ENCODE data around the gene AVPR1A. TPM values are rescaled to one million over a fixed set of nuclear protein-coding genes. Genes with fewer than 3 reads are reported as not detected.

AVPR1A gene
- total RNA-seq, 1 donor from 2014 or later = 0.05 TPM

DNA sequence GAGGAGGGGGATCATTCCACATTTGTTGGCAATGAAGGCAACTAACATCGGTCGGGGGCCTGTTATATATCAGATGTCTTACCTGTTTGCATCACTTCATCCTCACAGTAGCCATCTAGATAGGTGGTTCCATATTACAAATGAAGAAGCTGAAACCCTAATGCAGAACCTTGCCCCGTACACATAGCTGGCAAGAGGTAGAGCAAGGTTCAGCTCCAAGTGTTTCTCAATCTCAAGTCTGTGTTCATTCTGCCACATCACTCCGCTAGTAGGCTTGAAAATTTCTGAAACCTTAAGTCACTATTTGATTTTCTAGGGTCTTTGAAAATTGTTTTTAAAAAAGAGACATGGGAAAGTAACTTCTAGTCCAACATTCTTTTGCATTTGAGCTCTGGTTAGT, 17.0 kb downstream of the AVPR1A start:
- DNase-seq (ENCODE audit: low read depth) = no peak
- Mint-ChIP-seq H3K36me3 (ENCODE audit: low read depth, unreplicated experiment) (no peaks in the 10 kb centered on the region), H3K27ac (ENCODE audit: unreplicated experiment) (no peak overlapping the region), H3K27me3 (ENCODE audit: low read depth, unreplicated experiment) (peaks cover 8% of the 10 kb centered on the region), H3K4me3 (ENCODE audit: unreplicated experiment) (no peak overlapping the region), H3K9me3 (ENCODE audit: unreplicated experiment) (no peaks in the 10 kb centered on the region), H3K4me1 (ENCODE audit: low read depth, unreplicated experiment) (no peaks in the 10 kb centered on the region)
- no peak overlapping the region for H3K4me2 ChIP-seq (ENCODE audit: low read length)
- no peaks in the 10 kb centered on the region for H3K4me1 ChIP-seq (ENCODE audit: insufficient read depth, low read length)
- no peak for FAIRE-seq
- no peaks in the 10 kb centered on the region for H3K36me3 ChIP-seq (ENCODE audit: insufficient read depth, low read length)
- no peaks in the 10 kb centered on the region for H4K20me1 ChIP-seq (ENCODE audit: insufficient read depth, low read length)
- H2AFZ ChIP-seq (ENCODE audit: low read depth, low read length) = no peak overlapping the region
- no peak overlapping the region for H3K27ac ChIP-seq (ENCODE audit: low read depth, low read length)
- TF ChIP-seq EZH2 (IDR thresholded peaks at IDR 0.05; ENCODE audit: insufficient read depth, low read length) (no peak), CTCF (IDR thresholded peaks at IDR 0.05; ENCODE audit: insufficient read depth, low read depth, low read length) (no peak)
- H3K27me3 ChIP-seq (ENCODE audit: insufficient read depth, low read length) = no peaks in the 10 kb centered on the region
- no peaks in the 10 kb centered on the region for H3K79me2 ChIP-seq (ENCODE audit: insufficient read depth, low read length)
- no peak overlapping the region for H3K4me3 ChIP-seq (ENCODE audit: insufficient read depth, low read depth, low read length)
- H3K9ac ChIP-seq (ENCODE audit: low read length) = no peak overlapping the region
- H3K9me3 ChIP-seq (ENCODE audit: insufficient read depth, low read depth, low read length) = no peaks in the 10 kb centered on the region

- TF ChIP-seq EZH2 (IDR thresholded peaks at IDR 0.05; ENCODE audit: insufficient read depth, low read length) = no peak
- DNase-seq (ENCODE audit: low read depth) (no peak), FAIRE-seq (no peak)
- Mint-ChIP-seq H3K27ac (ENCODE audit: unreplicated experiment) (no peak overlapping the region), H3K4me3 (ENCODE audit: unreplicated experiment) (no peak overlapping the region), H3K4me1 (ENCODE audit: low read depth, unreplicated experiment) (no peaks in the 10 kb centered on the region), H3K27me3 (ENCODE audit: low read depth, unreplicated experiment) (peaks cover 8% of the 10 kb centered on the region), H3K36me3 (ENCODE audit: low read depth, unreplicated experiment) (no peaks in the 10 kb centered on the region), H3K9me3 (ENCODE audit: unreplicated experiment) (no peaks in the 10 kb centered on the region)
- H3K9me3 ChIP-seq (ENCODE audit: insufficient read depth, low read depth, low read length) = no peaks in the 10 kb centered on the region
- no peaks in the 10 kb centered on the region for H3K79me2 ChIP-seq (ENCODE audit: insufficient read depth, low read length)
- H2AFZ ChIP-seq (ENCODE audit: low read depth, low read length) = no peak overlapping the region
- no peaks in the 10 kb centered on the region for H3K4me1 ChIP-seq (ENCODE audit: insufficient read depth, low read length)
- no peak overlapping the region for H3K27ac ChIP-seq (ENCODE audit: low read depth, low read length)
- H3K27me3 ChIP-seq (ENCODE audit: insufficient read depth, low read length) = no peaks in the 10 kb centered on the region
- H4K20me1 ChIP-seq (ENCODE audit: insufficient read depth, low read length) = no peaks in the 10 kb centered on the region
- H3K9ac ChIP-seq (ENCODE audit: low read length) = no peak overlapping the region
- H3K36me3 ChIP-seq (ENCODE audit: insufficient read depth, low read length) = no peaks in the 10 kb centered on the region
- H3K4me2 ChIP-seq (ENCODE audit: low read length) = no peak overlapping the region
- no peak overlapping the region for H3K4me3 ChIP-seq (ENCODE audit: insufficient read depth, low read depth, low read length)
These were observed 18.8 kb downstream of the AVPR1A start for GRCh38 chr12:63132201-63132600.

GRCh38 chr12:63129927-63130326, 21.1 kb downstream of the AVPR1A start:
- Histone ChIP-seq H3K4me3 (ENCODE audit: insufficient read depth, low read depth, low read length) (no peak overlapping the region), H3K36me3 (ENCODE audit: insufficient read depth, low read length) (no peaks in the 10 kb centered on the region), H3K27ac (ENCODE audit: low read depth, low read length) (no peak overlapping the region), H3K27me3 (ENCODE audit: insufficient read depth, low read length) (no peaks in the 10 kb centered on the region), H4K20me1 (ENCODE audit: insufficient read depth, low read length) (no peaks in the 10 kb centered on the region), H3K9me3 (ENCODE audit: insufficient read depth, low read depth, low read length) (no peaks in the 10 kb centered on the region), H3K79me2 (ENCODE audit: insufficient read depth, low read length) (no peaks in the 10 kb centered on the region), H2AFZ (ENCODE audit: low read depth, low read length) (no peak overlapping the region), H3K4me2 (ENCODE audit: low read length) (no peak overlapping the region), H3K4me1 (ENCODE audit: insufficient read depth, low read length) (no peaks in the 10 kb centered on the region), H3K9ac (ENCODE audit: low read length) (no peak overlapping the region)
- Mint-ChIP-seq H3K27me3 (ENCODE audit: low read depth, unreplicated experiment) (peaks cover 10% of the 10 kb centered on the region), H3K4me3 (ENCODE audit: unreplicated experiment) (no peak overlapping the region), H3K9me3 (ENCODE audit: unreplicated experiment) (no peaks in the 10 kb centered on the region), H3K27ac (ENCODE audit: unreplicated experiment) (no peak overlapping the region), H3K4me1 (ENCODE audit: low read depth, unreplicated experiment) (peaks cover 6% of the 10 kb centered on the region), H3K36me3 (ENCODE audit: low read depth, unreplicated experiment) (no peaks in the 10 kb centered on the region)
- FAIRE-seq = no peak
- DNase-seq (ENCODE audit: low read depth) = no peak
- no peak for TF ChIP-seq CTCF (IDR thresholded peaks at IDR 0.05; ENCODE audit: insufficient read depth, low read depth, low read length)
- TF ChIP-seq EZH2 (IDR thresholded peaks at IDR 0.05; ENCODE audit: insufficient read depth, low read length) = no peak

Data from astrocyte (in vitro differentiated cells and primary cell).